Bone marrow (tissue), 2 donors: Measurements from ENCODE around the gene TLE4.
"Not testable (repeated sequence)": the region's sequence is repeated elsewhere in the genome, so short reads cannot be mapped to it uniquely, and the experiment has no call there.

ENCODE experiments used
- DNase-seq, 2 donors: peaks; one replicate each; lab custom pipeline; 2025; lab: John Stamatoyannopoulos, UW

The TLE4 gene

DNA sequence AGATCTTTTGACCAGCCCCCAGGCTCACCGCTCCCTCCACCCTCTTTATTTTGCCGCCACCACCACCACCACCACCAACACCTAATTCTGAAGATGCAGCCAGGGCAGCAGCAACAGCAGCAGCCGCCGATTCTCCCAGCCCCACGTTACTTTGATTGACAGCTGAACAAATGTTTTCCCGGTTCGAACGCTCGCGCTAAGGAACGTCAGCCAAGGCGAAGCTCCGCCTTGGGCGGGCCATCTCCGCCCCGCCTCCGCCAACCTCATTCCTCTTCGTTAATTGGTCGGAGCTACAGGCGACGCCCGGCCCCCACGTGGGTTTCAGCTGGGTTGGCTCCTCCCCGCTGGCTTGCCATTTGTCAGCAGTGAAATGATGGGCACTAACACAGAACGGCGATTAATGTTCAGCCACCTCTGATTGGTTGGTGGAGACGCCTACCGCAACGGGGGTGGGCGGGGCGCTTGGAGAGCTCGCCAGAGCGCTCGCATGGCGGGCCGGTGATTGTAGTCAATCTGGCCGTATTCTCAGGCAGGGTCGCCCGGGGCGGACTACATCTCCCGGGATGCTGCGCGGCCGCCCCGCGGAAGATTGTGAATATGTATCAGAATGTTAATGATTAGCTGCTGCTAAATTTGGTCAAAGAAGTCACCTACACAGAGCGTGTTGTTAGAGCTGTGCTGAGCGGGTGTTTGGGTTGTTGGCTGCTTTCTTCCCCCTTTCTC, at the start of gene TLE4:
Gene TLE4, plus strand, starts transcription at position 657 of the 723 bp plus-strand sequence. CDS start 826 bp downstream, outside the sequence.
- peak; percentile 89 to 99 for DNase-seq

GRCh38 chr9:79522793-79523192, 49.0 kb upstream of the TLE4 start:
- no peak for DNase-seq

GRCh38 chr9:79524266-79524665, 47.5 kb upstream of the TLE4 start:
- no peak for DNase-seq

DNA sequence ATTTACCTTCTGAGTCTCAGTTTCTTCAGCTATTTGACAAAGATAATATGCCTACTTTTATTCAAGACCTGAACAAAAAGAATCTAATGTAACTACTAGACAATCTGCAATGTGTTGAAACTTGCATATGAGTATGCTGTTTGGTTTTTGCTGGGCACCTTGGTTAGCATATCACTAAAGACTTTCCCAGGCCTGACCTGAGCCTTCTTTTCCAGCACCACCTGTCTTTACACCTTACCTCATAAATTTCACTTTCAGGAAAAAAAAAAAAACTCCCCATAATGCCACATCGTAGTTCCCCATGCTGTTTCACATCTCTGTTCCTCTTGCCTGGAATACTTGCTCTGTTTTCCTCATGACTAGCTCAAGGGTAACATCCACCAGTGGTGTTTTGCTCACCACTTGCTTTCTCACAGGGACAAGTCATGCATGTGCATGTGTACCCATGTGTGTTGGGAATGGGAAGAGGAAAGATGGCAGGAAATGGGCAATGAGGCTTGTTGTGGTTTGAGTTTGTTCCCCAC, 45.6 kb upstream of the TLE4 start:
- no peak for DNase-seq

DNA sequence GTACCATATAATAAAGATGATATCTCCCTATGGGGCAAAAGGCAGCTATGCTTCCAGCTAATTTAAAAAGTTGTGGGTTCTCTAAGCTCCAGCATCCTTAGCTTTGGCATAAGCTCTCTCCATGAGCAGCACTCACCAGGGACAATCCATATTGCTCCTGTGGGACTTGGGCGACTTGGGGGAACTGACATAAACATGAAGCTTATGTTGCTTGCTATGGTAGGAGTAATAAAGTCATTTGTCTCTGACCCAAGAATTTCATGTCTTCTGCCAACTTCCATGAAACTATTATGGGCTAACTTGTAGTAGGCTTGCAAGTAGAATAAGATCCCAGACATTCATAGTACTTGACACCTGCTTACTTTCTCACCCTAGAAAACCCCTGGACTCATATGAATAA, 36.2 kb upstream of the TLE4 start:
- no peak for DNase-seq

- DNase-seq = no peak
Observed at GRCh38 chr9:79537838-79538237, 33.9 kb upstream of the TLE4 start.

- no peak for DNase-seq
Observed at GRCh38 chr9:79542735-79543620, 28.8 kb upstream of the TLE4 start.

DNA sequence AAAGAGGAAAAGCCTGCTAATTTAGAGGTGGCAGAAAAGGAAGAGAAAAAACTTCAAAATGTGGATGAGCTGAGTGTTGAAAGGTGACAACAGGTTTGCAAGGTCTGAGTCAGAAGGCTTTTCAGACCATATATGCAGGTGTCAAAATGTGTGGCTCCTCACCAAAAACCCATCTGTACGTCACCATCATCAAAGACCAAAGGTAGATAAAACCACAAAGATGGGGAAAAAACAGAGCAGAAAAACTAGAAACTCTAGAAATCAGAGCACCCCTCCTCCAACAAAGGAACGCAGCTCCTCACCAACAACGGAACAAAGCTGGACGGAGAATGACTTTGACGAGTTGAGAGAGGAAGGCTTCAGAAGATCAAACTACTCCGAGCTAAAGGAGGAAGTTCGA, 27.4 kb upstream of the TLE4 start:
- not testable (repeated sequence) for DNase-seq

DNA sequence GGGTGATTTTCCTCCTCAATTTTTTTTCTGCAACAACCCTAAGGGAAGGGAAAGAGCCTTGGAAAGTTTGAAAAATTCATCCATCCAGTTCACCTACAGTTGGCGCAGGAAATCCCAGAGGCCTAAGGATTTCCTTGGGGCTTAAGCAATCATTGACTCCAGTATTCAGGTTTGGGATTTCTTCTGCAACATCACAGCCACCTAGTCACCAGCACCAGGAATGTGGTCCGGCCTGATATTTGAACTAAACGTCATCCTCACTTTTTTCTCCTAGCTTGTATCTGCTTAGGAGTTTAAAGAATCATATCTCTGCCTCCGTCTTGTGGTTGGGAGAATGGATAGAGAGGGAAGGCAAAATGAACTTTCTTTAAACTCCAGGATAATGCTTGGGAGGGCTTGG, 20.2 kb upstream of the TLE4 start:
- DNase-seq = no peak

- no peak for DNase-seq
Observed at GRCh38 chr9:79551994-79552393, 19.8 kb upstream of the TLE4 start.

DNA sequence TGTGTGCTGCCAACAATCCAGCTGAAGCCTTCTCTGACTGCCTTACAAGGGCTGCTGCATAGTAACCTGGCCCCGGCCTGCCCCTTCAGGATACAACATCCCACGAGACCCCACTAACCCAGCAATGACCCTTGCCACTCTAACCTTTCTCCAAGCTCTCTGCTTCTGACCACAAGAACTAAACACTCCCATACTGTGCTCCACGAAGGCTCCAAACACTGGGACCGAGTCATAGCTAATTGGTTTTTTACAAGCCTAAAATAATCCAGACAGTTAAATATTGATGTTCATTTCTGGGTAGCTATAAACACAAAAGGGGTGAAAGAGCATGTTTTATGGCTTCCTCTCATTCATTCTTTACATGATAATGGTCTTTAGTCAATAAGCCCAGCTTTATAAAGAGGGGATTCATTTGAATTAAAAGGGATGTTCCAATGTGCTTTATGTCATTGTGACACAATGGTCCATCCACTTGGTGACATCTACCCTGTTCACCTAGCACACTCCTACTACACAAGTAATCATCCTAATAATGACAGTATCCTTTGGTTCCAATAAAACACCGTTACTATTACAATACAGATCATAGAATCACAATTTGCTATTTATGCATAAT, 16.2 kb upstream of the TLE4 start:
- DNase-seq = no peak

GRCh38 chr9:79559495-79560181, 12.1 kb upstream of the TLE4 start:
- DNase-seq = no peak

- DNase-seq = no peak
Observed at GRCh38 chr9:79562749-79563386, 8.9 kb upstream of the TLE4 start.

DNA sequence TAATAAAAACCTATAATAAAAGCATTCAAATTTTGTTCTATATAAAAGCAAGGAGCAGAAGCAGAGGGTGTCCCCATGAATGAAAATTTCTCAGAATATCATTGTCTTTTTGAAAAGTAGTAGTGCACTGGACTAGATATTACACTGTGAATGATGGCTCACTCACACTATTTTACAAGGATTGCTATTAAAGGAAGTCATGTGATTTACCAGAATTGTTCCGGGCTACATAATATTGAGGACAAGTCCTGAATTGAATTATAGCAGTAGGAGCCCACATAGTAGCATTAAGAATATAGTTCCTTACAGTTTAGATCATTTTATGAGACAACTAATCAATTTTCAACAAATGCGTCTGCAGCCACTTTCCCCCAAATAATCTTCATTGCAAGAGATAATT, 7.7 kb upstream of the TLE4 start:
- no peak for DNase-seq

DNA sequence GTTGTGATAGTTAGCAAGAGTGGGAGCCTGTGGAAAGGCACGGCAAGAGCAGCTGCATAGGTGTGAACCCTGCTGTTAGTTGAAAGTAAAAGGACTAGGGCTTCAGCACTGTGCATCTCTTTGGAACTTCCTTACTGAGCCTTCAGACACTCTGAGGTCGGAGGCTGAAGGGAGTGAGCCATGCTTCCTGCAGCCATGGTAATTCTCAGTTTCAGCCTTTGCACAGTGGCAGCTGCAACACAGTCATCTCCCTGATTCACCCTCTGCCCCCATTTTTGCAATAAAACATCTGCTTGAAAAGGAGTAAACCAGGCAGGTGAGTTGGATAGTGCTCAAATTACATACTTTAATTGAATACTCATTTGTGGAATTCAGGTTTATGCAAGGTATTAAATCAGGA, 6.5 kb upstream of the TLE4 start:
- DNase-seq = peak in 1 of 2 donors; percentile 75

DNA sequence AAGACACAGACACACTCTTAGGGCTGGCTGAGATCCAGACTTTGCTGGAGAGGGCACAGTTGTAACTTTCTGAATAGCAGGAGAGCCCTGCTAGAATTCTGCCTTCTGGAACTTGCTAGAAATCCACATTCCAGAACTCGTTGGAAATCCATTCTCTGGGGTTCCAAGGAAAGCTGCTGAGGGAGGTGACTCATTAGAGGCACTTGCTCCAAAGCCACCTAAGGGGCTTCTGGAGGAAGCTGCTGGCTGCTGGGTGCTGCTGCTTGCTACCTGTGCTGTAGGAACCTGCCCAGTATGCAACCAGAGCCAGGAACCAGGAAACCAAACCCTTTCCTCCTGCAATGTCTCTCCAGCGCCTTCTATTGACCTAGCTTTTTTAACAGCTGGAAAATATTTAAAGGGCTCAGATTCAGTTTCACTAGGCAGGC, 4.1 kb upstream of the TLE4 start:
- no peak for DNase-seq

DNA sequence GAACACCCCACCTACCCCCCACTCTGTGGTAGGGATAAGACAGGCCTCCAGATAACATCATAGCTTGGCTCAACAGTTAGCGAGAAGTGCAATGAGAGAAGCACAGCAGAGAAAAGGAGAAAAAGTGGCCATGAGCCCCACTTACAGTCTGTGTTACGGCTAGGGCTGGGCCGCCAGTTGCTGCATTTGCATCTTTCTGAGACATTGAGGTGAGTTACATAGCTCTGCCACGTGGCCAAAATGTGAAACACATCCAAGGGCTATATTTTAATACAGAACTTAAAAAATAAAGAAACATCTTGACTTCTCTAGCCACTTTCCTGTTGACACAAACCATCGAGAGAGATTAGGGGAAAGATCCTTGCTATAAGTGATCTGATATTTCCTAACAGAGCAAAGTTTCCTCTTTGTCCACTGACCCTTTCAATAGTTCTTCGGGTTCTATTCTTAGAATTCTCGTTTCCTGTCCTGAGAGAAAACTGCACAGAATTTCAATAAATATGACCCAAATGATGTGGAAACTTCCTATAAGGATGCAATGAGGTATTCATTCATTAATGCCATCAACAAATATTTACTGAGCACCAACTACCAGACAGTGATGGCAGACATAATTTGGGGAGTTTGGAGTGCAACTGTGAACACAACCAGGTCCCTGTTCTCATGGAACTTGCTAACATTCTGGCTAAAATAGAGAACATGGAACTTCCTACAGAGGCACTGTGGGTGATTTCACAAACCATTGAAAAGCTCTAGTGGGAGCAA, 3.2 kb upstream of the TLE4 start:
- no peak for DNase-seq

GRCh38 chr9:79569814-79570447, 1.8 kb upstream of the TLE4 start:
- no peak for DNase-seq

GRCh38 chr9:79570448-79571308, 1.1 kb upstream of the TLE4 start:
- DNase-seq = no peak
